Dermis blood vessel endothelial cell (primary cell): ENCODE data around the gene TARS3. TPM values are rescaled to one million over a fixed set of nuclear protein-coding genes. Genes with fewer than 3 reads are reported as not detected.
A peak's percentile ranks its signal among the peaks of the same experiment; 100 is the strongest.

Source experiments
- DNase-seq: peaks from one replicate; pipeline ENCODE4 v3.0.0; 2010
- total RNA-seq: library from RNA; depleted of rRNA; stranded (reverse); fragments of >200 nt; gene quantifications from 2 replicates; pipeline ENCODE4 v1.2.3, GENCODE V29; 2014

TARS3 gene
- total RNA-seq, 1 donor from 2014 or later, result 11.4 TPM

DNA sequence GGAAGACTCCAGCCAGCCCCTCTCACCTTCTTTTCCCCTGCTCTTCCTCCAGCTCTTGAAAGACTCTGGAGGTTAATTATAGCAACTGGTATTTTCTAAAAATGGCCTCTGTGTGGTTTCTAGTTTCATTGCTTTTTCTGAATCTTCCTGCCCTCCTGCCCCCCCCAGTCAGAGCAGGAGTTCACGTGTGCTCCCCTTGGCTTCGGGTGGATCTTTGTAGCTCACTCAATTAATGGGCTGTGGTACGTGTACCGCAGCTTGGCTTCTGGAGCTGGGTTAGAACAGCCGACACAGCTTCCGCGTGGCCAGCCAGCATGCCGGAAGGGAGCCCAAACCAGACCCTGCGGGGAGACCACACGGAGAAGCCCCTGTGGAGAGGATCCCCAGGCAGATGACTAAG, 103.6 kb downstream of the TARS3 start:
- no peak for DNase-seq

DNA sequence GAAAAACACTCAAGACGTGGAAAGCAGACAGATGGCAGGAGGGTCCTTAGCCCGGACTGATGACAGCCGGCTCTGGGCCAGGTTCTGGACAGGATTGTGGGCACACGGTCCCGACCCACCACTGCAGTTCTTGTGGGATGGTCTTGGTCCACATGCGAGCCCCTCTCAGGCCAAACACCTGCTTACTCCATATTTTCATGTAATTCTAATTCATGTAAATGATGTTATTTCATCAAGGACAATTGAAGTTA, 104.7 kb downstream of the TARS3 start:
- DNase-seq, result no peak

DNA sequence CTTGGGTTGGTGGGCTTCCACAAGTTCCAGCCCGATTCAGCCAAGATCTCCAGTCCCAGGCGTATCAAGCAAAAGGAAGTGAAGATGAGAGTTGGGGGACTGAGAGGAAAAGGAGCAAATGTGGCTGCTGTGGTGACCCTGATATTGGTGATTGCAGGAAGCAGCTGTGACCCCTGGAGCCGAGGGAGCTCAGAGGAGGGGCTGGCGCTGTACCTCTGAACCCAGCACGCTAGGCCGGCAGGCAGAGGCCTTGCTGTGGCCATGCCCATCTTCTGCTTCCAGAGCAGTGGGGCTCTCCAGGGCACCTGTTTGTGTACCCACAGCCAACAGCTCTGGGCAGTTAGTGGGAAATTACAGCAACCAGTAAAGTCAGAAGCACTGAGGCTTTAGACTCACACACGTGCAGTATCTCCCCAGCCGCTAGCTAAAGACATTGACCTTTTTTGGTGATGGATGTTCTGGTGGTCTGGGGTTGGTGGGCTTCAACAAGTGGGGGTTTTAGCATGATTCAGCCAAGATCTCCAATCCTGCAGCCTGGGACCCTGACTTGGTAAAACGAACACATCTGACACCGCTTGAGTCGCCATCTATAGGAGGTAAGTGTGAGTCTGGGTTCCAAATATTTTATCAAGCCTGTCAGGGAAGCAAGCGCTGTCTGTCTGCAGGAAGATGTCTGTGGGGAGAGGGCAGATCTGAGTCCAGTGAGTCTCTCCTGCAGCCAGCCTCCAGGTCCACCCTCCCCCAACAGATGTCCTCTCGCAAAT, 105.2 kb downstream of the TARS3 start:
- DNase-seq, result peak; percentile 40

DNA sequence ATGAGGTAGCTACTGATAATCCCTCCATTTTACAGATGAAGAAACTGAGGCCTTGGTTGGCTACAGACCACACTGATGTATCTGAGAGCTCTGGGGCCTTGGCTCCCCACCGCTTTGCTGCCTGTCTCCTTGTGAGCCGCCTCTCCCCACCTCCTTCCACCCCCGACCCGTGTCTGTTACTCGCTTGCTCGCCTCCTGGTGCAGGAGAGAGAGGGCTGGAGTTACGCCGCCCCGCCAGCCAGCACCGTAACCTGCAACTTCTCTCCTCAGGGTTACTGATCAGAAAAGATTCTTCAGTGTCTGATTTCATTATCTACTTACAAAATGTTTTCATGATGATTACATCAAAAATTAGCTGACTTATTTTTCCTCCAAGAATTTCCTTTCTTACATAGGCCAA, 106.2 kb downstream of the TARS3 start:
- DNase-seq, result no peak

DNA sequence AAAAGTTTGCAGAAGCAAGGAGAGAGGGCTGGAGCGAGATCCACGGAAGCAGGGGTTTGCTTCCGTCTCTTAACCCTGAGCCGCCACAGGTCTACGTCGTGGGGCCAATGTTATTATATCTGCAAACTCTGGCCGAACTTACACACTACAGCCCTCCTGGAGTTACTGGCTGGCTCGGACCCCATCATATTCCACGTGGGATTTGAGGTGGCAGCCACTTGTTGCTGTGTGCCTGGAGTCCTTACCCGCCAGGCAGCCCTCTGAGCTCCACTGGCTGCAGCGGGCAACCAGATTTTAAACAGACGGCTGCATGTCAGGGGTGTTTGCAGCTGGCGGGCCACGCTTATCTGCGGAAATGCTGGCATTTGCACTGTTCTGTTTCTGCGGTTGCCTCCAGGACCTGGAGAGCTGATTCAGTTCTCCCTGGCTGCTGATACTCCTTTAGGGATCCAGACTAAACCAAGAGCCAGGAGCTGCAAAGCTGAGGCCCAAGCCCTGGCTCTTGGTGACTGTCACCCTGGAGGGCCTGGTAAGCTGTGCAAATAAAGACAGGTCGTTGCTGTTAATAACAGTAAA, 106.8 kb downstream of the TARS3 start:
- DNase-seq, result no peak

DNA sequence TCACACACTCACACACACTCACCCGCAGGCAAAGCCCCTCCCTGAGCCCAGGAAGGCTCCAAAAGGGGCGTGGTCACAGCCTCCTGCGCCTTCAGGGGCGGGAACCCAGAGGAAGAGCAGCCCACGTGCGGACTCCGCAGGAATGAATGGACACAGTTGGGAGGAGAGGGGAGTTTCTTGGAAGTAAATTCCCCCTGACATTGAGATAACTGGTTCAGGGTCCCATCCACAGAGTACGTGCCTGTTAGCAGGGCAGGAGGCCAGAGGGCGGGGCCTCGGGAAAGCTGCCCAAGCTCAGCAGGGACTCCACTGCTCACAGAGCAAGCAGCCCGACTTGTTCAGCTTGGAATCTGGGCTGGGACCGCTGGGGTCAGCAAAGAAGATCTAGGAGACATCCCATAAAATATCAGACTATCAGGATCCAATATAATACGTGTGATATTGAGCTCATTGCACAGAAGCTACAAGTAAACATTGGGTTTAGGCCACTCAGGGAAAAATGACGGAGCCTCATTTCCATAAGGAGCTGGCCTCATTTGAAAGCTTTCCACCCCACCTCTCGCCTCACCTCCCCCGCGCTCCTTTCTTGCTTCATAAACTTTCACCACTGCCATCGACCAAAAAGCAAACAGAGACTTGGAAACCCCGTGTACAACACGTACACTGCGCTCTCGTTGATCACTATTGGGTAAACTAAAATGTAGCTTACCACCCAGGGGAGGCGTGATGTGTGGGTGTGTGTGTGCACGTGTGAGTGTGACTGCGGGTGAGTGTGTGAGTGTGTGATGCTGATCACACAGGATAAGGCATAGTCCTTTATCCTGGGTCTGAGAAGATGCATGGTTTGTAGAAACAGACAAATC, 108.1 kb downstream of the TARS3 start:
- no peak for DNase-seq

DNA sequence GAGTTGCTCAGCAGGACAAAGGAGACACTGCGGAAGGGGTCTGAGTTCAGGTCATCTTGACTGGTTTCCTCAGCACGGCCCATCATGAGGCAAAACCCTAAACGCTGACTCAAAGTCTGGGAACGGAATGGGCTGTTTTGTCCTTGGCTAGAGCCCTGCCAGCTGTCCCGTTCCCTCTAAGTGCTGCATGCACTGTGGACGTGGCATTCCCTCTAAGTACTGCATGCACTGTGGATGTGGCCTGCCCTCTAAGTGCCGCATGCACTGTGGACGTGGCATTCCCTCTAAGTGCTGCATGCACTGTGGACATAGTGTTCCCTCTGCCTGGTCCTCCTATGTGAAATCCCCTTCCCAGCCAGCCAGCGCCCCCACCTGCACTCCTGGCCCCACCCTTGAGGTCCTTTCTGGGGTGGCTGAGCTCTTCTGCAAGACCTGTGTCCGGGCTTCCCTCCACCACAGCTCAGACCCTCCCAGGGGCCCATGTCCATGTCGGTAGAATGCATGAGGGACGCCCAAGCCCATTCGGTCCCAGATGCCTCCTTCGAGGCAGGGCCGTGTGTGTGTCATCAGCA, 108.8 kb downstream of the TARS3 start:
- no peak for DNase-seq

DNA sequence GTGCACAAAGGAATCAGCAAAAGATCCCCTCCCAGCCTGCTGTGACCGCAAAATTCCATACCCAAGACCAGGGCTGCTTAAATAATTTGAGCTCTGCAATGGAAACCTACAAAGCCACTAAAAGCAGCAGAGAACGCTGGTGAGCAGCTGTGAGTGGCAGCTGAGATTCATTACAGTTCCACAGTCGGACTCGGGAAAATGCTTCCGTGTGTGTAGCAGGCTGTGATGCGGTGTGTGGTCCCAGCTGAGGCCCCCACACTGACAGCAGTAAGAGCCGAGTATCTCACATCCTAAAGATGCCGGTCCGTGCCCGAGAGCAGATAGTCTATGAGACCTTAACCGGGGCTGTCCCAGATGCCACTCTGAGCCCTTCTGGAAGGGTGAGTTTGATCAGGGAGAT, 109.5 kb downstream of the TARS3 start:
- DNase-seq, result no peak

DNA sequence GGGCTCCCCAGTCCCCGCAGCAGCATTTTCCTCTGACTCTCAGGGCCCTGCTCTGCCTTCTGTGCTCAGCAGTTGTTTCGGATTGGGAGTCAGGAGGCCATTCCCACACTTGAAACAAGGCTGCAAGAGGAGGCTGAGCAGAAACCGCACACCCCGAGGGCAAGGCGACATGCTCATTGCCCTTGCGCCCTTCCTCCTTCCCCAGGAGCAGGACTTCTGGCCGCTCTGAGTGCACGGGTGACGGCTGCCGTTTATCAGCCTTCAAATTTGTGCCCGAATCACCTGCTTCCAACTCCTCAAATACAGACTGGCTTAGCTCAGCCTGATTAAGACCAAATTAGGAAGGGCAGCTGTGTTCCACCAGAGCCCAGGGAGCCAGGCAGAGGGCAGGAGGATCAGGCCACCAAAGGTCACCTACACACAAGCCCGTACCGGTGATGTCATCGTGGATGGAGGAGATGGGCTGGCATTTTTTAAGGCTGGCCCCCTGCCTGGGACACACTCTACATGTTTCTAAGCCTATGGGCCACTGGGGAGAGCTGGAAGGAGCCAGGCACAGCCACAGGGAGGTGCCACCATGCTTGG, 110.2 kb downstream of the TARS3 start:
- DNase-seq, result no peak

DNA sequence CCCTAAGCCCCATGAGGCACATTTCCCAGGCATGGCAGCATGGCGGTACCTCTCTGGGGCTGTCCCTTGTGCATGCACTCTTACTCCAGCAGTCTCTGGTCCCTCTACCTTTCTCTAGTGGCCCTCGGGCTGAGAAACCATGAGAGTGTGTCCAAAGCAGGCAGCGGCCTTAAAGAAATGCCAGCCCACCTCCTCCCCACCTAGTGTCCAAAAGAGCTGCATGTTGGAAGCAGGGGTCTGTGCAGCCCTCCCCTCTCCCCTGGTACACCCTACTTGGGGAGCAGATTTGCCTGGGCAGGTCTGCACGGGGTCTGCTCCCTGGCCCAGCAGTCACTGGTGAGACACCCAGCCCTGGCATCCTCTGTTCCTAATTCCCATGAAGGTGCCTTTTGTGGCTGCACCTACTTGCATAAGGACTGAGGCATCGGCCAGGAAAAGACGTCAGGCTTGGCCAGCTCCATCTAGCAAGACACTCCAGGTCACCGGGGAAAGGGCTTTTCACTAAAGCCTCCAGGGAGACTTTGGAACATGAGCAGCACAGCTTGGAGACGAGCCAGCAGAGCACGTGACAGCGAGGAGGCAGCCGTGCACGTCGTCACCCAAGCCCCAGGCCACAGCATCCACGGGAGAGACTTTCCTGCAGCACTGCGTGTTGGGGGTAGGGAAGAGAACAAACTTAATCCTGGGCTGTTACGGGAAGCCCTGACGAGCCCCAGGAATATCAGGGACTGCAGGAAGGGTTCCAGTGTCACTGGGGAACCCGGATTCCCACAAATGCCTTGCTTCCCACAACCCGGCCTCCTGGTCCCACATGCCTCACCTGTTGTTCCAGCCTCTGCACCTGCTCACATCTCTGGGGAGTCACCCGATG, 110.9 kb downstream of the TARS3 start:
- DNase-seq, result no peak

DNA sequence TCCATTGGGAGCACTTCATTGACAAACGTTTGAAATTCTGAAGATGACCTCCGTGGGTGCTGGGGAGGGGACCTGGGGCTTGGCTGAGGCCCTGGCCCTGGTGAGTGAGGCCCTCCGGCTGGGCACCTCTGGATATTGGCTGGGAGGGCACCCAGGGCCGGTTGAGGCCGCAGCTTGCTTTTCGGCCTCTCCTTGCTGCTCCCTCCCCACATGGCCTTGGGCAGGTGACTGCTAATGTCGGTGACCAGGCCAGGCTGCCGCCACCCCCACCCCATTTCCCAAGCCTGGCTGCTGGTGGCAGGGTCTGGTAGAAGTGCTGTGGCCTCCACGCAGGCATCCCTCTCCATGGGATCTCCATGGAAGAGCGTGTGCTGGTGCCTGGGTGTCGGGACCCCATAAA, 111.6 kb downstream of the TARS3 start:
- no peak for DNase-seq

DNA sequence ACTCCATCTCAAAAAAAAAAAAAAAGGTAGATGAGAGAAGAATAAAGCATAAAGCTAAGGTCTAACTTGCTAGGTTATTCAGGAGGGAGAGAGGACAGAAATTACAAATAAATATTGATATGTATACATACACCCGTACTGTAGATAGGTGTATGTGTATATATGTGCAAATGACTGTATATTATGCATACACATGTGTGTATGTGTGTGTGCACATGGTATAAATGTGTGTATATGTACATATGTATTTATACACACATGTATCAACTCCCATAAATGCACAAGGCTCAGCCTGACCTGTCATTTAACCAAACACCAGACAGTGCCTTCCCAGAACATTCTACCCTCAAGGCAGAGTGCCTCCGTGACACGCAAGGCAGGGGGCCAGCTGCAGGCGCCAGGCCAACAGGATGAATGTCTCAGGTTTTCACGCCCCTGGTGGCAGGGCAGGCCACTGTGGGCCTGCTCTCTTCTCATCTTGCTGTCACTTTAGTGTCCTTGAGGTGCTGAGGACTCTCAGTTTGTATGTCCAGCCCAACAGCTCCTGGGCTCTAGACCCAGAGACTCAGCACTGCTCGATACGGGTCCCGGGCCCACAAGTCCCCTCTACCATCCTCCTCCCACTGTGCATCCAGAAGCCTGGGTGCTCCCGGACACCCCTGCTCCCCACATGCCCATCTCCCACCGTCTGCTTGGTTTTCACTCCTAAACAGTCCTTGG, 112.5 kb downstream of the TARS3 start:
- no peak for DNase-seq

DNA sequence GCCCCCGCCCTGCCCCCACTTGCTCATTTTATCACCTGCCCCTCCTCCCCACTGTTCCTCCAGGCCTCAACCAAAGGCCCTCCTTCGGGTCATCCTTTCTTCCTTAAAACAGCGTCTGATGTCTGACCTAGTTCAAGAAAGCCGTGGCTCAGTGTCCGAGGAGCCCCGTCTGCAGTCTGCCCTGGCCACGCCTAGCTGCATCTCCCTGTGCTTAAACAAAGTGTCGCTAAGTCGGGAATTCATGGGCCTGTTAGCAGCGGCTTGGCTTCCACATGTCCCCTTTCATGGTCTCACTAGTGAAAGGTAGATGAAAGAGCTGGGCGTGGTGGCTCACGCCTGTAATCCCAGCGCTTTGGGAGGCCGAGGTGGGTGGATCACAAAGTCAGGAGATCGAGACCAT, 113.3 kb downstream of the TARS3 start:
- DNase-seq, result no peak

DNA sequence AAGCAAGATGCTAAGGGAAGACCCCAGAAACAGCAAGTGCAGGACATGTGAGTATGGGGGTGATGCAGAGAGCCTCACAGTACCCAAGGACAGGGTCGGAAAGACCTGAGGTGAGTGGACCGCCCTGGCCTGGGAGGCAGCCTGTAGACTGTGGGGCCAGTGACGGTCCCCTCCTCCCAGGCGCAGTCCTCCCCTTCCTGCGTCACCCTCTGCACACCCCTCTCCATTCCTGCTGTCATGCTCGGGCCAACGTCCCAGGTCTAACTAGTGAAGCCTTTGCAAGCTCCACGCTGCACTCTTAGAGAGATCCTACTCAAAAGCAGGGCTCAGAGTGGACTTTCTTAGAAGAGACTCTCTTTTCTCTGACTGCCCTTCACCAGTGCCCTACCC, 113.7 kb downstream of the TARS3 start:
- DNase-seq, result no peak

DNA sequence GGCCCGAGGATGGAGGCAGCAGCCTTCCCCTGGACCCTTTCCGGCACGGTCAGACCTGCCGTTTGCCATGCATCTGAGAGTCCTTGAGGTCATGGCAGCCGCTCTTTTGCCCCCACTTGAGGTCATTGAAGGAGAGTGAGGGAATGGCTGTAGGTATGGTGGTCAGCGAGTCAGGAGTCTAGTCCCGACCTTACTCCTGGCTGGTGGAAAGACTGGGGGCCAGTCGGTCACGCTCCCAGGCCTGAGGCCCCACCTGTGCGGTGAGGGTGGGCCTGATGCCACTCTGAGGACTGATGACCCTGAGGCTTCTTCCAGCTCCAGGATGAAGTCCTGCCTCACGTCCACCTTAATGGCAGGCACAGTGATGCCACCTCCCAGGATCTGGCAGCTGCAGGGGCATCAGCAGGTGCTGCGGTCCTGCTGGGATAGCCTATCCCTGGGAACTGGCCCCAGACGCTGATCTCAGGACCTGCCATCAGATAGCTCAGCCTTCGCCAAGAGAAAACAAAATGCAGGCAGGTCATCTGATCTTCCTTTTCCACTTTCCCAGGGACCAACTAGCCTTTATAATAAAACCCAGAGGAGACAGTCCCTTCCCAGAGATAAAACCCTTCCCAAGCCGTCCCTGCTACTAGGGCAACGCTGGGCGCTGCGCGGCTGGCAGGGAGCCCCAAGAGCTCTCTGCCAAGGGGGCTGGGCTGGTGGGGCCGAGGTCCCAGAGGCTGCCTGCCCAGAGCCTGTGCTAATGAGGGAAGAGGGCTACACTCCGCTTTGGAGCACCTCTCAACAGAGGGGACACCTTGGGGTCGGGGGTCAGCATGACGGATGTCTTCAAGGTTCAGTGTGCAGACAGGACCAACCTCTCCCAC, 114.3 kb downstream of the TARS3 start:
- DNase-seq, result no peak

DNA sequence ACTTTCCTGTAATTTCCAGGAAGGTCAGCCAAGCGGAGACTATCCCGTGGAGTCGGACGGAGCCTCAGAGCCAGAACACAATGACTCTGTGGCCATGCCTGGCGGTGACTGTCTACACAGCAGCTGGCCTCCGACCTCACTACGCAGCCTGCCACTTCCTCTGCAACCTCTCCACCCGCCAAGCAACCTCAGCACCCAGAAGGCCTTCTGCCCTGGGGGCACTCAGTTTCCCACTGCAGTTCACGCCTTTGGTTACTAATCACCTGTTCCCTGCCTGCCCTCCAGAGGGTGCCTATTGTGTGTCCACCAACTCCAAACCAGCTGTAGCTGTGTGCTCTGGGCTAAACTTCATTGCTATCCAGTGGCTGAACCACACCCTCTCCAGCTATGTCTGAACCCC, 116.1 kb downstream of the TARS3 start:
- peak; percentile 28 for DNase-seq

DNA sequence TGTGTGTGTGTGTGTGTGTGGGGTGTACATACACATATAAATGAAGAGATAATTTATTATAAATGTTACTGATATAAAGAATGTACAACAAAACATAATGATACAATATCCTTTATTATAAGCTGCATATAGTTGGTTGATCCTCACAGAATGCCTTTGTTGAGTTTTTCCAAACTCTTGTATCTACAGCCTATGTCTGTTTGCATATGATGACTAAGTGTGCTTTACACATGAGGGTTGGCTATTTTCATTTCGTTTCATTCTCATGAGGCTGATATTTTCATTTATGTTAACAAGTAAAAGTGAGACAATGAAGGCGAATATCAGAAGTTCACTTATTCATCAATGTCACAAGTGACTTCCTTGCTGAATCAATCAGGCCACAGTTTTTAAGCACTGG, 117.2 kb downstream of the TARS3 start:
- no peak for DNase-seq

DNA sequence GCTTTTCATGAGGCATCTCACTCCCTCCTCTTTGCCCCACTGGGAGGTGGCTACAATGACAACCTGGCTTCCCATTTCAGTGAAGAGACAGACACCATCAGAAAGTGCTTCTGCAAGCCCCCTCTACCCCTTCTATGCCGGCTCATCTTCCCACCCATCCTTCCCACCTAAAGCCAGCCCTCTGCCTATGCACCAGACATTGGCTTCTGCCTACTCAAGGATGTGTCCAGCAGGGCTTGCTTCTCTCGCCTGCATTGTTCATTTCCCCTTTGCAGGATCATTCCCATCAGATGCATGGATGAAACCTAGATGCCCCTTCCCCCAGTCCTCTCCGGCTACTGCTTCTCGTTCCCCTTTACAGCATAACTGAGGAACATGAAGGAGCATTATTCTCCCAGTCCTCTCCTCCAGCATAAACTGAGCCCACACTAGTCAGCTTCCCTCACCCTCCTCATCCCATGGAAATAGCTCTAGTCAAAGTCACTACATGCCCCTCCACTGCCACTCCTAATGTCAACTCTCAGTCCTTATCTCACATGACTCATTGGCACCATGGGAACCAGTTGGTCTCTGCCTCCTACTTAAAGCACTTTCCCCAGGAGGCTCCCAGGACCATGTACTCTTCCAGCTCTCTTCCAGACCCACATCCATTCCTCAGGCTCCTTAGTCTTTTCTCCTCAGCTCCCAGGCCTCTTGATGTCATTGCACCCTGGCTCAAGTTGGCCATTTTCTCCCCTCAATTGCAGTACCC, 120.0 kb downstream of the TARS3 start:
- no peak for DNase-seq
